HL-60 (cell line): Measurements from ENCODE around the gene ASS1.

Experiments
- CTCF ChIP-seq: IDR thresholded peaks from one replicate; pipeline ENCODE4 v1.5.1; 2011; ENCODE audit warnings: low read length, control low read depth, inconsistent platforms; ENCODE audit not compliant: insufficient read depth
- REST ChIP-seq: IDR thresholded peaks from 2 replicates; pipeline ENCODE4 v1.6.1; 2012; ENCODE audit warnings: low read depth; ENCODE audit not compliant: insufficient replicate concordance

GRCh38 chr9:130428086-130428665, 16.6 kb upstream of the ASS1 start:
- TF ChIP-seq CTCF (no peak), REST (no peak)
